NCI-H1092 (cell line): ENCODE data around the gene NDUFA13.
"Not testable (repeated sequence)": the region's sequence is repeated elsewhere in the genome, so short reads cannot be mapped to it uniquely, and the experiment has no call there.

Source experiments
- DNase-seq: peaks from one replicate; lab custom pipeline; 2025; lab: John Stamatoyannopoulos, UW

NDUFA13 gene

GRCh38 chr19:19515642-19516519, at the start of gene NDUFA13:
TSS of gene NDUFA13 (plus strand) at chr19:19516225. CDS start at chr19:19516239, 14 bp downstream.
- peak; percentile 73 for DNase-seq

GRCh38 chr19:19468424-19469050, 47.5 kb upstream of the NDUFA13 start:
- DNase-seq = no peak

- DNase-seq = no peak
Measured at GRCh38 chr19:19470579-19470978, 45.4 kb upstream of the NDUFA13 start.

- no peak for DNase-seq
Measured at GRCh38 chr19:19471682-19472081, 44.3 kb upstream of the NDUFA13 start.

- not testable (repeated sequence) for DNase-seq
Measured at GRCh38 chr19:19472106-19472505, 43.9 kb upstream of the NDUFA13 start.

GRCh38 chr19:19475015-19475765, 40.8 kb upstream of the NDUFA13 start:
- DNase-seq = no peak

- no peak for DNase-seq
Measured at GRCh38 chr19:19475849-19476828, 39.9 kb upstream of the NDUFA13 start.

GRCh38 chr19:19477705-19478383, 38.2 kb upstream of the NDUFA13 start:
- DNase-seq = no peak

- DNase-seq = no peak
Measured at GRCh38 chr19:19480688-19481087, 35.3 kb upstream of the NDUFA13 start.

GRCh38 chr19:19482809-19483596, 33.0 kb upstream of the NDUFA13 start:
- DNase-seq = no peak

GRCh38 chr19:19485161-19485997, 30.6 kb upstream of the NDUFA13 start:
- no peak for DNase-seq

GRCh38 chr19:19485998-19486290, 30.1 kb upstream of the NDUFA13 start:
- no peak for DNase-seq

GRCh38 chr19:19486343-19487076, 29.5 kb upstream of the NDUFA13 start:
- DNase-seq = no peak

- DNase-seq = no peak
Measured at GRCh38 chr19:19487077-19487949, 28.7 kb upstream of the NDUFA13 start.

GRCh38 chr19:19487950-19488874, 27.8 kb upstream of the NDUFA13 start:
- DNase-seq = no peak

GRCh38 chr19:19488875-19489690, 26.9 kb upstream of the NDUFA13 start:
- no peak for DNase-seq
